ENCODE results near the gene CNPY2.
"Not testable (repeated sequence)": the region's sequence is repeated elsewhere in the genome, so short reads cannot be mapped to it uniquely, and the experiment has no call there.

The CNPY2 gene

GRCh38 chr12:56333679-56334489 is 18.1 kb upstream of the CNPY2 start, which contains the start of gene PAN2:
Gene PAN2, minus strand, starts transcription at chr12:56334000. Its CDS starts 906 bp downstream, at chr12:56333094.
- peak; percentile 88 to 91 (median 89) for DNase-seq (ENCODE audit: low read depth in 2 of 3, low spot score in 1 of 3)

- no peak for DNase-seq (ENCODE audit: low read depth in 2 of 3, low spot score in 1 of 3)
These were observed 17.4 kb upstream of the CNPY2 start for GRCh38 chr12:56333197-56333678.

DNA sequence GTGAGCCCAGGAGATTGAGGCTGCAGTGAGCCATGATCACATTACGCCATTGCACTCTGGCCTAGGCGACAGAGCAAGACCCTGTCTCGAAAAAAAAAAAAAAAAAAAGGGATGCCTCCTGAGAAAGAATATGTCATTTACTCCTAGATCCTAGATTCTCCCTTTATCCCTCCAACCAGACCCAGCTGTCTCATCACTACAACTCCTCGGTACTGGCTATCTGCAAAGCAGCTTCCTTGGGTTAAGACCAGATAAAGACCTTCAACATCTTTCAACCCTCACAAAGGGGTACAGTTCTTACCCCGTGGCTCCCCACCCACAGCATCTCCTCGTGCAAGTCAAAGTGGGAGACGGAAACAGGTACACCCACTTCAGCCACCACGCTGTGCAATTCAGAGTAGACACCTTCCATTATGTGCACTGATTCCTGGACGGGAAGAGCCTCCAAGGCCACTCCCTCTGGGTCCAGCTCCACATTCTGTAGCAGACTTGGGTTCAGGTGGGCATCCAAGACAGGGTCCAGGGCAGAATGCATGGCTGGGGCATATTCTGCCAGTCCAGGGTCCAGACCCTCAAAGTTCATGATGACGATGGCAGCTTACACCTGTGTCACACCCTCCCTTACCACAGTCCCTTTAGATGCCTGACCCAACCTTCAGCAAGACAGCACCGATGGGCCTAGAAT is 16.9 kb upstream of the CNPY2 start:
- DNase-seq (ENCODE audit: low read depth in 2 of 3, low spot score in 1 of 3): no peak

DNA sequence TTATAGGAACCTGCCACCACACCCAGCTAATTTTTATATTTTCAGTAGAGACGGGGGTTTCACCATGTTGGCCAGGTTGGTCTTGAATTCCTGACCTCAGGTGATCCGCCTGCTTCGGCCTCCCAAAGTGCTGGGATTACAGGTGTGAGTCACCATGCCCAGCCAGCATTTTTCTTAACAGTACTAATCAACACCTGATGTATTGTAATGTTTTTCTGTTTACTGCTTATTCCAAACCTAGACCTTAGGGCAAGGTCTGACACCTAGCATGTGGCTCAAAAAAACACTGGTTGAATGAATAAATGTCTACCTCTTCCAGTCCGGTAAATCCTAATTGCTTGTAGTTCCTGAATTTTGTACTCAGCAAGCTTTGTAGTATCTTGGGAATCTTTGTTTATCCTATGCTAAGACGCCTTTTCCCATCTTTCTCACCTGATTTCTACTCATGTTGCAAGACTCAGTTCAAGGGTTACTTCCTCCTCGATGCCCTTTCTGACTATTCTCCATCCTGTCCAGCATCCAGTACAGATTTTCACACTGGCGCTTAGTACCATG is 15.2 kb upstream of the CNPY2 start:
- DNase-seq (ENCODE audit: low read depth in 2 of 3, low spot score in 1 of 3): no peak

- DNase-seq (ENCODE audit: low read depth in 2 of 3, low spot score in 1 of 3): no peak
These were observed 10.7 kb upstream of the CNPY2 start for GRCh38 chr12:56326533-56326932.

DNA sequence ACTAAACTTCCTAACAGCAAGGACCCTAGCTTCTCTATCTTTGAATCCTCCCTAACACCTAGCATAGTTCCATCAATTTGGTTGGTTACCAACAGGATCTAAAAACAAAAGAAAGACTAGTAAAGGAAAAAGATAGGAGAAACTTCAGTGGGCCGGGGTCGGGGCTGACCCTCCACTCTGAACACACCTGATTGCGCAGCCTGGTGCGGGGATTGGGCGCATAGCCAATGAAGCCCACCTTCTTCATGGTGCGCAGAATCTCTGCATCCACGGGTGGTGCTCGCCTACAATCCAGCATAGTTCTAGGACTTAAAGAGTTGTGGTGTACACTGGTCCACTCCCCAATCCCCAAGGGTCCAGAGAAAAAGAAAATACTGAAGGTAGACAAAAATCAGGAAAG is 10.3 kb upstream of the CNPY2 start:
- DNase-seq (ENCODE audit: low read depth in 2 of 3, low spot score in 1 of 3): no peak

- no peak for DNase-seq (ENCODE audit: low read depth in 2 of 3, low spot score in 1 of 3)
These were observed 8.4 kb upstream of the CNPY2 start for GRCh38 chr12:56324206-56324605.

DNA sequence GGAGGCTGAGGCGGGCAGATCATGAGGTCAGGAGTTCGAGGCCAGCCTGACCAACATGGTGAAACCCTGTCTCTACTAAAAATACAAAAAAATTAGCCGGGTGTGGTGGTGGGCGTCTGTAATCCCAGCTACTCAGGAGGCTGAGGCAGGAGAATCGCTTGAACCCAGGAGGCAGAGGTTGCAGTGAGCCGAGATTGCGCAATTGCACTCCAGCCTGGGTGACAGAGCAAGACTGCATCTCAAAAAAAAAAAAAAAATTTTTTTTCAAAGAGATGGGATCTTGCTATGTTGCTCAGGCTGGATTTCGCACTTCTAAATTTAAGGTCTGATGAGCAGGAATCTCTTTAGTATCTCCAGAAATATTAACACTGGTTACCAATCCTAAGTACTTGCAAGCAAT is 5.8 kb upstream of the CNPY2 start:
- DNase-seq (ENCODE audit: low read depth in 2 of 3, low spot score in 1 of 3): not testable (repeated sequence)

- no peak for DNase-seq (ENCODE audit: low read depth in 2 of 3, low spot score in 1 of 3)
These were observed 5.2 kb upstream of the CNPY2 start for GRCh38 chr12:56321027-56321426.

- no peak for DNase-seq (ENCODE audit: low read depth in 2 of 3, low spot score in 1 of 3)
These were observed 1.9 kb upstream of the CNPY2 start for GRCh38 chr12:56317675-56318074.

DNA sequence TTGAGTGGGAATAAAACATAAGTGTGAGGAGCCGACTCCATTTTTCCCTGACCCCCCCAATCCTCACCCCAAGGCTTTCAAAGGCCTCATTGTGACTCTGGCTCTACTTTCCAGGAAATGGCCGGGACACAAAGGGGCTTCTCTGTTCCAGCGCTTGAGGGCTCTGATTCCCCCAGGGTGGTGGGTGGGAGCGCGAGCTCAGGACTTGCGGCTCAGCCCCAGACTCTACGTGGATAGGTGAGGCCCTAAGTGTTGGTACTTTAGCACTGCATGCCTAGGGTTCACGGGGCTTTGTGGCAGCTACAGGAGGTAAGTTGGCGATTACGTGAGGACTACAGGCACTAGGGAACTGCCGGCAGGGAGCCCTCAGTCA is 553 bp downstream of the CNPY2 start:
- no peak for DNase-seq (ENCODE audit: low read depth in 2 of 3, low spot score in 1 of 3)

DNA sequence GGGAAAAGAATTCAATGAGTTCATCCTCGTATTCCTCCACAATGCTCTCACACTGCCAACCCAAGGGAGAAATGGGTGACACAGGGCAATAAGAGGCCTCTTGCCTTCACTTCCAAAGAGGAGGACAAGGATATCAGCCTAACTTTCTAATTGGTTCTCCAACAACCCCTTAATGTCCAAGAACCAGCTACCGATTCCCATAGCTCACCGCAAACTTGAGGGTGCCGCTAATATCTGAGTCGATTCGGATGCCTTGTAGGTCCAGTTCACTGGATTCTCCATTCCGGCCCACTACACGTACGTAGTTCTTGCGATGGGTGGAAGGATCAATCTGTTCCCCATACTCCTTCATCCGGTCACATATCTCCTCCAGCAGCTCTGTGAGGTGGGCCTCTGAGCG is 4.8 kb downstream of the CNPY2 start:
- DNase-seq (ENCODE audit: low read depth in 2 of 3, low spot score in 1 of 3): no peak

GRCh38 chr12:56308714-56309113 is 7.1 kb downstream of the CNPY2 start:
- DNase-seq (ENCODE audit: low read depth in 2 of 3, low spot score in 1 of 3): no peak

- no peak for DNase-seq (ENCODE audit: low read depth in 2 of 3, low spot score in 1 of 3)
These were observed 8.4 kb downstream of the CNPY2 start for GRCh38 chr12:56307221-56307965.

DNA sequence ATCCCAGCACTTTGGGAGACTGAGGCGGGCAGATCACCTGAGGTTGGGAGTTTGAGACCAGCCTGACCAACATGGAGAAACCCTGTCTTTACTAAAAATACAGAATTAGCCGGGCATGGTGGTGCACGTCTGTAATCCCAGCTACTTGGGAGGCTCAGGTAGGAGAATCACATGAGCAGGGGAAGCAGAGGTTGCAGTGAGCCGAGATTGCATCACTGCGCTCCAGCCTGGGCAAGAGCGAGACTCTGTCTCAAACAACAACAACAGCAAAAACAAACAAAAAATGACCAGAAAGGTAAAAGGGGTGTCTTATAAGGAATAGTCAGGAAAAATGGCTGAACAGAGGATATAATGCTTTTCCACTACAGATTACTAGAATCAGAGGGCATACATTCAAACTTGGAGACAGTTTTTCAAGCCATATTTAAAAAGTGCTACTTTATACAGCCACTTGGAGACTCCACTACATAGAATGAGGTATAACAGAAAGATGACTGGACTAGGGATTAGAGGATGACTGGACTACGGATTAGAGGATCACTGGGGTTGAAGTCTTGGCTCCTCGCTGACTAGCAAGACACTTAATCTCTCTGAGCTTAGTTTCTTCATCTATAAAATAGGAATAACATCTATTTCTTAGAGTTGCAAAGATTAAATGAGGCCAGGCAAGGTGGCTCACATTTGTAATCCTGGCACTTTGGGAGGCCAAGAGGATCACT is 10.8 kb downstream of the CNPY2 start:
- DNase-seq (ENCODE audit: low read depth in 2 of 3, low spot score in 1 of 3): no peak

DNA sequence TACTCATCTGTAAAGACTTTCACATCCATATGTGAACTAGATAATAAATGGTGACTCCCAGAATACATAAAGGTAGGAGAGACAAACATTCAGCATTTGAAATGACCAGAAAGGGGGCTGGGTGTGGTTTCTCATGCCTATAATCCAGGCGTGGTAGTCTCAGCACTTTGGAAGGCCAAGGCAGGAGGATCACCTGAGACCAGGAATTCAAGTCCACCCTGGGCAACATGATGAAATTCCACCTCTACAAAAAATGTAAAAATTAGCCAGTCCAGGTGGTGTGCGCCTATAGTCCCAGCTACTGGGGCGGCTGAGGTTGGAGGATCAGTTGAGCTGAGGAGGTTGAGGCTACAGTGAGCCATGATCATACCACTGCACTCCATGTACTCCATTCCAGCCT is 11.5 kb downstream of the CNPY2 start:
- DNase-seq (ENCODE audit: low read depth in 2 of 3, low spot score in 1 of 3): no peak

- DNase-seq (ENCODE audit: low read depth in 2 of 3, low spot score in 1 of 3): no peak
These were observed 14.9 kb downstream of the CNPY2 start for GRCh38 chr12:56300644-56301464.

GRCh38 chr12:56299853-56300643 is 15.7 kb downstream of the CNPY2 start, which contains the start of gene CS:
Gene CS, minus strand, starts transcription at chr12:56300330. Its CDS starts 129 bp downstream, at chr12:56300201.
- DNase-seq (ENCODE audit: low read depth in 2 of 3, low spot score in 1 of 3): peak; percentile 96 to 99 (median 98)

GRCh38 chr12:56299308-56299852 is 16.4 kb downstream of the CNPY2 start:
- DNase-seq (ENCODE audit: low read depth in 2 of 3, low spot score in 1 of 3): no peak

Data from stimulated activated CD4-positive, alpha-beta T cell treated with anti-CD3 and anti-CD28 coated beads, Interleukin-12 subunit alpha, Interleukin-12 subunit beta, amount 100 ng/mL, for 48 hours (primary cell).